ENCODE measurements around the gene SMIM1. TPM values are rescaled to one million over a fixed set of nuclear protein-coding genes. Genes with fewer than 3 reads are reported as not detected.

Gene SMIM1
- total and polyA plus RNA-seq, 2 donors (not counting 3 experiments of a cell fraction or from before 2014, with no cell fraction given), result 1.4 to 2.9 TPM

DNA sequence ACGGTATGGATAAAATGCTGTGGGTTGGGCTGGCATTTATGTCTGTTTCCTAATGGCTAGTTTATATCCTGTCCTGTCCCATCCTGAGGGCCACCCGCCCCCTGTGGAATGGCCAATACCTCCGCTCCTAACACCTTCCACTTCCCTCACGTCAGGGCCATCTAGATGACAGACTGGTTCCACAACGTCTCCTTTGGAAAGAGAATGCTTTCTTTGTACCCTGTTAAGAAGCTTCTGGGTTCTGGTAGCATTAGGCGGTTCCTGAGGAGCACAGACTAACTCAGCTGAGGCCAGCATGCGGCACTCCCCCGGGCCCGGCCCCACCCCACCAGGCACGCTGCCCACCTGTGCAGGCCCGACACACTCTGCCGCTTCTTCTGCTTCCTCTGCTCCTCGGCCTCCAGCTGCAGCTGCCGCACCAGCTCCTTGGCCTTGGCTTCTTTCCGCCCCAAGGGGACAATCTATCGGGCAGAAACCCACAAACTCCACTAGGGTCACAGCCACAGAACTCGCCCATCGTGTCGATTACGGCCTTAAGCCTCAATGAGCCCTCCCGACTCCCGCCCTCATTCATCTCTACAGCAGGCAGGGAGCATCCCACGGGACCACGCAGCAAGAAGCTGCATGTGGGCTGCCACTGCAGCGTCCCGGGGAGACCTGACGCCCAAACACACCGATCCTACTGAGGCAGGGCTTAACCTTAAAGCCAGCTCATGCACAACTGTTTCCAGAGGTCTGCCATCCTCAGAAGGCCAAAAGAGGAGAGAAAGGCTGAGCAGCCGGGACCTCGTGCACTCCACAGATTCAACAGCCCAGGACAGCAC, 11.3 kb downstream of the SMIM1 start:
- ChIA-PET POLR2A (interaction anchor here (0.7 kb wide), 1 partner anchor 1206 kb away, joined by 3 read pairs; no protein-coding TSS in a partner anchor), CTCF (interaction anchor here (1.1 kb wide), 1 partner anchor 59 kb away, joined by 3 read pairs; no protein-coding TSS in a partner anchor)
- Histone ChIP-seq H3K9me3 (replicated peaks; ENCODE audit: control insufficient read depth, insufficient read depth, low read length) (no peaks in the 10 kb centered on the region), H3K27me3 (ENCODE audit: control insufficient read depth in 2 of 2, insufficient read depth in 2 of 2, low read length in 2 of 2) (no peaks in the 10 kb centered on the region), H3K36me3 (ENCODE audit: control insufficient read depth in 2 of 2, extremely low read depth in 1 of 2, insufficient read depth in 2 of 2, low read length in 2 of 2) (peaks cover 3 to 51% of the 10 kb centered on the region in 2 experiments), H3K9me1 (replicated peaks; ENCODE audit: control insufficient read depth, extremely low read depth, insufficient read depth, low read length) (no peaks in the 10 kb centered on the region), H4K20me1 (replicated peaks; ENCODE audit: control insufficient read depth, extremely low read depth, insufficient read depth, low read length) (no peaks in the 10 kb centered on the region), H3K4me2 (ENCODE audit: insufficient read depth, low read length) (no peak overlapping the region), H3K4me3 (replicated peaks in 1 of 3; ENCODE audit: insufficient read depth in 1 of 3, low read depth in 1 of 3, low read length in 3 of 3) (no peak overlapping the region), H3K27ac (ENCODE audit: insufficient read depth, low read depth, low read length) (no peak overlapping the region), H3K79me2 (ENCODE audit: control insufficient read depth, insufficient read depth, low read length) (peaks cover 2% of the 10 kb centered on the region), H2AFZ (ENCODE audit: low read depth, low read length) (no peak overlapping the region), H3K9ac (replicated peaks; ENCODE audit: extremely low read depth, insufficient read depth, low read length) (no peak overlapping the region), H3K4me1 (ENCODE audit: control insufficient read depth, extremely low read depth, insufficient read depth, low read length) (no peaks in the 10 kb centered on the region)
- no peak for TF ChIP-seq POLR2AphosphoS5 (IDR thresholded peaks at IDR 0.05; ENCODE audit: insufficient read depth, low read depth, low read length)
- TF ChIP-seq, protein P1, sequence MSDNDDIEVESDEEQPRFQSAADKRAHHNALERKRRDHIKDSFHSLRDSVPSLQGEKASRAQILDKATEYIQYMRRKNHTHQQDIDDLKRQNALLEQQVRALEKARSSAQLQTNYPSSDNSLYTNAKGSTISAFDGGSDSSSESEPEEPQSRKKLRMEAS (IDR thresholded peaks at IDR 0.05; ENCODE audit: insufficient read depth, insufficient read length), result no peak
- TF ChIP-seq JUN (IDR thresholded peaks at IDR 0.05; ENCODE audit: borderline replicate concordance, insufficient read depth, insufficient read length, low read depth), result no peak
- no peak for TF ChIP-seq EZH2 (IDR thresholded peaks at IDR 0.05; ENCODE audit: borderline replicate concordance, low read depth, low read length, severe bottlenecking)
- TF ChIP-seq MYC (IDR thresholded peaks at IDR 0.05; ENCODE audit: low read depth, low read length), result no peak
- no peak for TF ChIP-seq FOS (IDR thresholded peaks at IDR 0.05; ENCODE audit: borderline replicate concordance, insufficient read depth, low read length)
- TF ChIP-seq GATA2 (IDR thresholded peaks at IDR 0.05; ENCODE audit: insufficient read depth, insufficient read length, low read depth, low read length), result no peak
- no peak for TF ChIP-seq POLR2A (IDR thresholded peaks at IDR 0.05; ENCODE audit: low read depth, low read length)
- TF ChIP-seq, protein P2, sequence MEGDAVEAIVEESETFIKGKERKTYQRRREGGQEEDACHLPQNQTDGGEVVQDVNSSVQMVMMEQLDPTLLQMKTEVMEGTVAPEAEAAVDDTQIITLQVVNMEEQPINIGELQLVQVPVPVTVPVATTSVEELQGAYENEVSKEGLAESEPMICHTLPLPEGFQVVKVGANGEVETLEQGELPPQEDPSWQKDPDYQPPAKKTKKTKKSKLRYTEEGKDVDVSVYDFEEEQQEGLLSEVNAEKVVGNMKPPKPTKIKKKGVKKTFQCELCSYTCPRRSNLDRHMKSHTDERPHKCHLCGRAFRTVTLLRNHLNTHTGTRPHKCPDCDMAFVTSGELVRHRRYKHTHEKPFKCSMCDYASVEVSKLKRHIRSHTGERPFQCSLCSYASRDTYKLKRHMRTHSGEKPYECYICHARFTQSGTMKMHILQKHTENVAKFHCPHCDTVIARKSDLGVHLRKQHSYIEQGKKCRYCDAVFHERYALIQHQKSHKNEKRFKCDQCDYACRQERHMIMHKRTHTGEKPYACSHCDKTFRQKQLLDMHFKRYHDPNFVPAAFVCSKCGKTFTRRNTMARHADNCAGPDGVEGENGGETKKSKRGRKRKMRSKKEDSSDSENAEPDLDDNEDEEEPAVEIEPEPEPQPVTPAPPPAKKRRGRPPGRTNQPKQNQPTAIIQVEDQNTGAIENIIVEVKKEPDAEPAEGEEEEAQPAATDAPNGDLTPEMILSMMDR (IDR thresholded peaks at IDR 0.05; ENCODE audit: extremely low read depth in 1 of 2, insufficient read depth in 1 of 2, low read depth in 1 of 2, low read length in 2 of 2), result no peak
- no TSS peak for BruUV-seq (replicated peaks)
- DNase-seq (ENCODE audit: low read depth, low spot score) (no peak), FAIRE-seq (no peak)
- intact Hi-C loops (cut with micrococcal nuclease) (no loop called here), dilution Hi-C loops (cut with MboI; ENCODE audit: extremely low pct_ligation_motif_present, low sequenced_read_pairs) (no loop called here)

All from endothelial cell of umbilical vein (primary cell).